GM11168 (cell line): ENCODE measurements around the gene TMEM231.
"Not testable (repeated sequence)": the region's sequence is repeated elsewhere in the genome, so short reads cannot be mapped to it uniquely, and the experiment has no call there.

ENCODE experiments used
- in situ Hi-C: fragments of 300-500 bp; cut with MboI; formaldehyde crosslinking; loops from one replicate; pipeline ENCODE4 v1.12.0; 2022; ENCODE audit warnings: low sequenced_read_pairs; ENCODE audit not compliant: unreplicated experiment

TMEM231 gene

GRCh38 chr16:75570396-75571065 lies 14.5 kb upstream of the TMEM231 start:
- in situ Hi-C loops: no loop called here

- in situ Hi-C loops: no loop called here
Observed at GRCh38 chr16:75567911-75568310, 11.9 kb upstream of the TMEM231 start.

- in situ Hi-C loops: no loop called here
Observed at GRCh38 chr16:75566758-75567255, 10.8 kb upstream of the TMEM231 start.

- in situ Hi-C loops: no loop called here
Observed at GRCh38 chr16:75566040-75566757, 10.1 kb upstream of the TMEM231 start, which contains the start of gene GABARAPL2. GABARAPL2 (plus strand) TSS chr16:75566379; CDS start chr16:75566487, 108 bp downstream.

GRCh38 chr16:75565640-75566039 lies 9.6 kb upstream of the TMEM231 start:
- in situ Hi-C loops: no loop called here

GRCh38 chr16:75559564-75560372 lies 3.7 kb upstream of the TMEM231 start:
- in situ Hi-C loops: no loop called here

- in situ Hi-C loops: no loop called here
Observed at GRCh38 chr16:75558846-75559401, 2.9 kb upstream of the TMEM231 start.

GRCh38 chr16:75556431-75556950 lies 439 bp upstream of the TMEM231 start:
- in situ Hi-C loops: no loop called here

GRCh38 chr16:75555213-75555706 lies 792 bp downstream of the TMEM231 start:
- in situ Hi-C loops: no loop called here

GRCh38 chr16:75552951-75553350 lies 3.1 kb downstream of the TMEM231 start:
- in situ Hi-C loops: no loop called here

GRCh38 chr16:75550211-75550662 lies 5.8 kb downstream of the TMEM231 start:
- in situ Hi-C loops: no loop called here

GRCh38 chr16:75548456-75548855 lies 7.6 kb downstream of the TMEM231 start:
- in situ Hi-C loops: not testable (repeated sequence)

GRCh38 chr16:75546293-75546692 lies 9.8 kb downstream of the TMEM231 start:
- in situ Hi-C loops: no loop called here

GRCh38 chr16:75545879-75546278 lies 10.2 kb downstream of the TMEM231 start:
- in situ Hi-C loops: not testable (repeated sequence)

- in situ Hi-C loops: not testable (repeated sequence)
Observed at GRCh38 chr16:75542462-75542861, 13.6 kb downstream of the TMEM231 start.

GRCh38 chr16:75541236-75541635 lies 14.8 kb downstream of the TMEM231 start:
- in situ Hi-C loops: no loop called here

GRCh38 chr16:75538882-75539565 lies 17.0 kb downstream of the TMEM231 start:
- in situ Hi-C loops: not testable (repeated sequence)

GRCh38 chr16:75537776-75538175 lies 18.3 kb downstream of the TMEM231 start:
- in situ Hi-C loops: no loop called here

- in situ Hi-C loops: no loop called here
Observed at GRCh38 chr16:75535901-75536300, 20.2 kb downstream of the TMEM231 start, which contains the start of gene CHST5. CHST5 (minus strand) TSS chr16:75536108; CDS start chr16:75530384, 5,724 bp downstream.
